K562 (cell line): ENCODE results near the gene PRSS8. TPM values are rescaled to one million over a fixed set of nuclear protein-coding genes. Genes with fewer than 3 reads are reported as not detected.

Source experiments
- BRCA1 ChIP-seq, 2 experiments: fragments of 450-650 bp in 1 of 2; sonication (generic) in 1 of 2; formaldehyde crosslinking in 1 of 2; IDR thresholded peaks; 2 replicates each; pipeline versions ENCODE4 v1.5.0 to v1.6.1; 2017 to 2020; ENCODE audit warnings: mild to moderate bottlenecking in 1 of 2, missing genetic modification reagents in 1 of 2
- CBFB ChIP-seq: sonication (generic); formaldehyde crosslinking; IDR thresholded peaks from 2 replicates; pipeline ENCODE4 v1.4.0; 2020; ENCODE audit warnings: mild to moderate bottlenecking, missing genetic modification reagents
- CCNT2 ChIP-seq: IDR thresholded peaks from 2 replicates; pipeline ENCODE4 v1.6.1; 2011; ENCODE audit warnings: borderline replicate concordance, low read depth, mild to moderate bottlenecking, moderate library complexity, mixed read lengths, low read length; ENCODE audit not compliant: insufficient read length; ENCODE audit errors: extremely low read depth
- HNRNPK ChIP-seq: fragments of 200-400 bp; formaldehyde crosslinking; IDR thresholded peaks from one replicate; pipeline ENCODE4 v1.6.1; 2018; ENCODE audit warnings: mild to moderate bottlenecking, low read depth, low read length; ENCODE audit not compliant: poor library complexity, severe bottlenecking
- MAFF ChIP-seq: IDR thresholded peaks from 2 replicates; pipeline ENCODE4 v1.6.1; 2012; ENCODE audit warnings: low read length, improper control_type of control experiment
- MECOM ChIP-seq: fragments of 250-450 bp; sonication (Bioruptor Pico); IDR thresholded peaks from 2 replicates; pipeline ENCODE4 v1.8.0; 2022; ENCODE audit warnings: inconsistent platforms
- RHOXF2B ChIP-seq: fragments of 250-450 bp; sonication (Bioruptor Pico); conservative IDR thresholded peaks from 2 replicates; pipeline ENCODE4 v1.5.1; 2021
- SMAD3 ChIP-seq: fragments of 450-650 bp; formaldehyde crosslinking; conservative IDR thresholded peaks from 2 replicates; pipeline ENCODE4 v1.4.0; 2020; ENCODE audit warnings: mild to moderate bottlenecking
- SRSF1 ChIP-seq: fragments of 200-400 bp; formaldehyde crosslinking; IDR thresholded peaks from 2 replicates; pipeline ENCODE4 v1.6.1; 2017; ENCODE audit warnings: mild to moderate bottlenecking, low read depth, low read length, moderate library complexity
- TSC22D4 ChIP-seq: fragments of 450-650 bp; IDR thresholded peaks from 2 replicates; pipeline ENCODE4 v1.6.1; 2016; ENCODE audit warnings: missing genetic modification characterization, missing biosample characterization, control low read depth
- YBX1 ChIP-seq: fragments of 450-650 bp; IDR thresholded peaks from 2 replicates; pipeline ENCODE4 v1.7.1; 2016; ENCODE audit warnings: mild to moderate bottlenecking
- ZFP30 ChIP-seq: fragments of 250-450 bp; sonication (Bioruptor Pico); IDR thresholded peaks from 2 replicates; pipeline ENCODE4 v1.8.0; 2022; ENCODE audit warnings: moderate library complexity, mild to moderate bottlenecking, inconsistent platforms, borderline replicate concordance
- ZNF316 ChIP-seq: fragments of 450-650 bp; IDR thresholded peaks from 2 replicates; pipeline ENCODE4 v1.6.1; 2016
- polyA plus RNA-seq, 8 experiments: library from polyadenylated mRNA; depleted of rRNA in 4 of 8; stranded (reverse) in 5 of 8; unstranded in 3 of 8; fragments of >200 nt; fragmentation: Nextera tagmentation in 2 of 8; fragmentation: Illumina TruSeq in 1 of 8; extraction: Ambion mirVana in 2 of 8; extraction: Trizol in 1 of 8; gene quantifications; 2 replicates each; pipeline versions ENCODE4 v1.2.1 to v1.2.3, GENCODE V29; 2011 to 2014; ENCODE audit warnings: inconsistent platforms in 1 of 8, missing spikeins in 1 of 8
- total RNA-seq, 7 experiments: library from RNA; depleted of rRNA in 6 of 7; stranded (reverse); fragments of >200 nt in 6 of 7; fragmentation: Illumina TruSeq in 2 of 7; extraction: Trizol in 2 of 7; gene quantifications; 2 replicates each; pipeline versions ENCODE4 v1.2.1 to v1.2.3, GENCODE V29; 2011 to 2021; ENCODE audit warnings: low replicate concordance in 1 of 7
- TF ChIP-seq, protein P1 (sequence below): sonication (generic); formaldehyde crosslinking; IDR thresholded peaks from 2 replicates; pipeline ENCODE4 v1.8.0; 2023; ENCODE audit warnings: missing genetic modification reagents, mild to moderate bottlenecking, borderline replicate concordance
- TF ChIP-seq, protein P2 (sequence below): sonication (generic); formaldehyde crosslinking; IDR thresholded peaks from 2 replicates; pipeline ENCODE4 v1.8.1; 2023; ENCODE audit warnings: mild to moderate bottlenecking, missing genetic modification reagents
- TF ChIP-seq, protein P3 (sequence below), 3 experiments: IDR thresholded peaks in 2 of 3; conservative IDR thresholded peaks in 1 of 3; 2 replicates each; pipeline ENCODE4 v1.5.1; 2011 to 2012; ENCODE audit warnings: low read length in 3 of 3, mild to moderate bottlenecking in 3 of 3, control low read depth in 2 of 3, improper control_type of control experiment in 1 of 3, inconsistent platforms in 1 of 3, low read depth in 1 of 3, mixed read lengths in 1 of 3, moderate library complexity in 1 of 3; ENCODE audit not compliant: insufficient read depth in 2 of 3
- TF ChIP-seq, protein P4 (sequence below): fragments of 250-450 bp; sonication (Bioruptor Pico); IDR thresholded peaks from 2 replicates; pipeline ENCODE4 v1.5.0; 2022; ENCODE audit warnings: mild to moderate bottlenecking

PRSS8 gene
- total and polyA plus RNA-seq, 9 of the 15 experiments (the other 6 are each of a cell fraction or from before 2014, with no cell fraction given): 0.25 to 3.9 (median 1.3) TPM; not detected in 1

DNA sequence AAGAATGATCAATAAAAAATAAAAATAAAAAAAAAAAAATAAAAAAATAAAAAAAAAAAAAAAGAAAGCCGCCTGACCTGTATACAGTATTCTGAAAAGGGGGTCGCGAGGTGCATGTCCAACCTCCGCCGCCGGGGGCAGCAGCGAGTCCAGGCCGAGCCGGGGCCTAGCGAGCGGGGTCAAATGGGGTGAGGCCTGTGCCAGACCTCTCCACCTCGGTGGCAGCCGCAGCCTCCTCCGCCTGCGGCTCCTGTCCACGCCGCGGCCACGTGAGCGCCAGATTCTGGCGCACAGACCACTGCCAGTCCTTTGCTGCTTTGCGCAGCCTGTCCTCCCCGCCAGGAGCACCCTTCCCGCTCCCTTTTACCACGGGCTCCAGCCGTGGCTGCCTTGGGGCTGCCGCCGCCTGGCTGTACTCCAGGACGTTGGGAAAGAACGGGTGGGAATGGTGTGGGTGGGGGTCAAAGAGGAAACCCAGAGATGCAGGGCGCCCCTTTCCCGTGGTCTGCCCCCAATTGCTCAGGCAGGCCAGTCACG is 29.8 kb downstream of the PRSS8 start (continued):
- TF ChIP-seq, protein P1, sequence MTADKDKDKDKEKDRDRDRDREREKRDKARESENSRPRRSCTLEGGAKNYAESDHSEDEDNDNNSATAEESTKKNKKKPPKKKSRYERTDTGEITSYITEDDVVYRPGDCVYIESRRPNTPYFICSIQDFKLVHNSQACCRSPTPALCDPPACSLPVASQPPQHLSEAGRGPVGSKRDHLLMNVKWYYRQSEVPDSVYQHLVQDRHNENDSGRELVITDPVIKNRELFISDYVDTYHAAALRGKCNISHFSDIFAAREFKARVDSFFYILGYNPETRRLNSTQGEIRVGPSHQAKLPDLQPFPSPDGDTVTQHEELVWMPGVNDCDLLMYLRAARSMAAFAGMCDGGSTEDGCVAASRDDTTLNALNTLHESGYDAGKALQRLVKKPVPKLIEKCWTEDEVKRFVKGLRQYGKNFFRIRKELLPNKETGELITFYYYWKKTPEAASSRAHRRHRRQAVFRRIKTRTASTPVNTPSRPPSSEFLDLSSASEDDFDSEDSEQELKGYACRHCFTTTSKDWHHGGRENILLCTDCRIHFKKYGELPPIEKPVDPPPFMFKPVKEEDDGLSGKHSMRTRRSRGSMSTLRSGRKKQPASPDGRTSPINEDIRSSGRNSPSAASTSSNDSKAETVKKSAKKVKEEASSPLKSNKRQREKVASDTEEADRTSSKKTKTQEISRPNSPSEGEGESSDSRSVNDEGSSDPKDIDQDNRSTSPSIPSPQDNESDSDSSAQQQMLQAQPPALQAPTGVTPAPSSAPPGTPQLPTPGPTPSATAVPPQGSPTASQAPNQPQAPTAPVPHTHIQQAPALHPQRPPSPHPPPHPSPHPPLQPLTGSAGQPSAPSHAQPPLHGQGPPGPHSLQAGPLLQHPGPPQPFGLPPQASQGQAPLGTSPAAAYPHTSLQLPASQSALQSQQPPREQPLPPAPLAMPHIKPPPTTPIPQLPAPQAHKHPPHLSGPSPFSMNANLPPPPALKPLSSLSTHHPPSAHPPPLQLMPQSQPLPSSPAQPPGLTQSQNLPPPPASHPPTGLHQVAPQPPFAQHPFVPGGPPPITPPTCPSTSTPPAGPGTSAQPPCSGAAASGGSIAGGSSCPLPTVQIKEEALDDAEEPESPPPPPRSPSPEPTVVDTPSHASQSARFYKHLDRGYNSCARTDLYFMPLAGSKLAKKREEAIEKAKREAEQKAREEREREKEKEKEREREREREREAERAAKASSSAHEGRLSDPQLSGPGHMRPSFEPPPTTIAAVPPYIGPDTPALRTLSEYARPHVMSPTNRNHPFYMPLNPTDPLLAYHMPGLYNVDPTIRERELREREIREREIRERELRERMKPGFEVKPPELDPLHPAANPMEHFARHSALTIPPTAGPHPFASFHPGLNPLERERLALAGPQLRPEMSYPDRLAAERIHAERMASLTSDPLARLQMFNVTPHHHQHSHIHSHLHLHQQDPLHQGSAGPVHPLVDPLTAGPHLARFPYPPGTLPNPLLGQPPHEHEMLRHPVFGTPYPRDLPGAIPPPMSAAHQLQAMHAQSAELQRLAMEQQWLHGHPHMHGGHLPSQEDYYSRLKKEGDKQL (CRISPR knock-in tag): no peak
- no peak for TF ChIP-seq MECOM
- TF ChIP-seq RHOXF2B: no peak
- TF ChIP-seq ZNF316: no peak
- TF ChIP-seq SMAD3 (CRISPR knock-in tag): no peak
- TF ChIP-seq, protein P2, sequence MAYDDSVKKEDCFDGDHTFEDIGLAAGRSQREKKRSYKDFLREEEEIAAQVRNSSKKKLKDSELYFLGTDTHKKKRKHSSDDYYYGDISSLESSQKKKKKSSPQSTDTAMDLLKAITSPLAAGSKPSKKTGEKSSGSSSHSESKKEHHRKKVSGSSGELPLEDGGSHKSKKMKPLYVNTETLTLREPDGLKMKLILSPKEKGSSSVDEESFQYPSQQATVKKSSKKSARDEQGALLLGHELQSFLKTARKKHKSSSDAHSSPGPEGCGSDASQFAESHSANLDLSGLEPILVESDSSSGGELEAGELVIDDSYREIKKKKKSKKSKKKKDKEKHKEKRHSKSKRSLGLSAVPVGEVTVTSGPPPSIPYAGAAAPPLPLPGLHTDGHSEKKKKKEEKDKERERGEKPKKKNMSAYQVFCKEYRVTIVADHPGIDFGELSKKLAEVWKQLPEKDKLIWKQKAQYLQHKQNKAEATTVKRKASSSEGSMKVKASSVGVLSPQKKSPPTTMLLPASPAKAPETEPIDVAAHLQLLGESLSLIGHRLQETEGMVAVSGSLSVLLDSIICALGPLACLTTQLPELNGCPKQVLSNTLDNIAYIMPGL (CRISPR knock-in tag): 0 out of 2 replicates have a peak, but pooled peaks have one; percentile 28
- TF ChIP-seq CBFB (CRISPR knock-in tag): 0 out of 2 replicates have a peak, but pooled peaks have one; percentile 46
- TF ChIP-seq, protein P3, sequence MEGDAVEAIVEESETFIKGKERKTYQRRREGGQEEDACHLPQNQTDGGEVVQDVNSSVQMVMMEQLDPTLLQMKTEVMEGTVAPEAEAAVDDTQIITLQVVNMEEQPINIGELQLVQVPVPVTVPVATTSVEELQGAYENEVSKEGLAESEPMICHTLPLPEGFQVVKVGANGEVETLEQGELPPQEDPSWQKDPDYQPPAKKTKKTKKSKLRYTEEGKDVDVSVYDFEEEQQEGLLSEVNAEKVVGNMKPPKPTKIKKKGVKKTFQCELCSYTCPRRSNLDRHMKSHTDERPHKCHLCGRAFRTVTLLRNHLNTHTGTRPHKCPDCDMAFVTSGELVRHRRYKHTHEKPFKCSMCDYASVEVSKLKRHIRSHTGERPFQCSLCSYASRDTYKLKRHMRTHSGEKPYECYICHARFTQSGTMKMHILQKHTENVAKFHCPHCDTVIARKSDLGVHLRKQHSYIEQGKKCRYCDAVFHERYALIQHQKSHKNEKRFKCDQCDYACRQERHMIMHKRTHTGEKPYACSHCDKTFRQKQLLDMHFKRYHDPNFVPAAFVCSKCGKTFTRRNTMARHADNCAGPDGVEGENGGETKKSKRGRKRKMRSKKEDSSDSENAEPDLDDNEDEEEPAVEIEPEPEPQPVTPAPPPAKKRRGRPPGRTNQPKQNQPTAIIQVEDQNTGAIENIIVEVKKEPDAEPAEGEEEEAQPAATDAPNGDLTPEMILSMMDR (IDR thresholded peaks at IDR 0.05 in 2 of 3, conservative IDR thresholded peaks at IDR 0.05 in 1 of 3; ENCODE audit: insufficient read depth in 2 of 3, low read depth in 1 of 3, low read length in 3 of 3): peak; percentile 83 to 86 (median 84)
- TF ChIP-seq BRCA1 (IDR thresholded peaks at IDR 0.05): no peak
- no peak for TF ChIP-seq BRCA1 (CRISPR knock-in tag; IDR thresholded peaks at IDR 0.05)
- no peak for TF ChIP-seq HNRNPK
- TF ChIP-seq MAFF: no peak
- peak; percentile 99 for TF ChIP-seq CCNT2
- TF ChIP-seq TSC22D4 (tag): no peak
- TF ChIP-seq, protein P4, sequence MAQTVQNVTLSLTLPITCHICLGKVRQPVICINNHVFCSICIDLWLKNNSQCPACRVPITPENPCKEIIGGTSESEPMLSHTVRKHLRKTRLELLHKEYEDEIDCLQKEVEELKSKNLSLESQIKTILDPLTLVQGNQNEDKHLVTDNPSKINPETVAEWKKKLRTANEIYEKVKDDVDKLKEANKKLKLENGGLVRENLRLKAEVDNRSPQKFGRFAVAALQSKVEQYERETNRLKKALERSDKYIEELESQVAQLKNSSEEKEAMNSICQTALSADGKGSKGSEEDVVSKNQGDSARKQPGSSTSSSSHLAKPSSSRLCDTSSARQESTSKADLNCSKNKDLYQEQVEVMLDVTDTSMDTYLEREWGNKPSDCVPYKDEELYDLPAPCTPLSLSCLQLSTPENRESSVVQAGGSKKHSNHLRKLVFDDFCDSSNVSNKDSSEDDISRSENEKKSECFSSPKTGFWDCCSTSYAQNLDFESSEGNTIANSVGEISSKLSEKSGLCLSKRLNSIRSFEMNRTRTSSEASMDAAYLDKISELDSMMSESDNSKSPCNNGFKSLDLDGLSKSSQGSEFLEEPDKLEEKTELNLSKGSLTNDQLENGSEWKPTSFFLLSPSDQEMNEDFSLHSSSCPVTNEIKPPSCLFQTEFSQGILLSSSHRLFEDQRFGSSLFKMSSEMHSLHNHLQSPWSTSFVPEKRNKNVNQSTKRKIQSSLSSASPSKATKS (CRISPR knock-in tag): no peak
- no peak for TF ChIP-seq YBX1
- TF ChIP-seq ZFP30: no peak
- TF ChIP-seq SRSF1: no peak
